ENCODE data around the gene IL19. TPM values are rescaled to one million over a fixed set of nuclear protein-coding genes. Genes with fewer than 3 reads are reported as not detected.

Gene IL19
- total and polyA plus RNA-seq, 3 donors from 2014 or later: 0.37 TPM; not detected in 2

- Histone ChIP-seq H3K4me3 (no peak overlapping the region), H3K27ac (no peak overlapping the region), H3K27me3 (no peaks in the 10 kb centered on the region), H3K36me3 (ENCODE audit: low read depth, missing control alignments) (no peaks in the 10 kb centered on the region), H3K9me3 (no peaks in the 10 kb centered on the region), H3K4me1 (no peaks in the 10 kb centered on the region)
- DNase-seq: peak; percentile 68
- TF ChIP-seq CTCF (IDR thresholded peaks at IDR 0.05) (peak; percentile 25 to 39 (median 36)), POLR2A (IDR thresholded peaks at IDR 0.05) (no peak)
- 77 to 90% methylated on average over 4 of the region's 4 CpGs for WGBS, 2 donors
- intact Hi-C loops (cut with DNase I; ENCODE audit: low total_unique reads): no loop called here
Observed at GRCh38 chr1:206809504-206810084, 39.0 kb downstream of the IL19 start.

- H3K27ac ChIP-seq: no peak overlapping the region
- intact Hi-C loops (cut with DNase I; ENCODE audit: low total_unique reads): no loop called here
- DNase-seq: no peak
- TF ChIP-seq POLR2A (IDR thresholded peaks at IDR 0.05): no peak
- TF ChIP-seq CTCF (IDR thresholded peaks at IDR 0.05): no peak
- 86 to 93% methylated on average over 2 of the region's 2 CpGs for WGBS, 2 donors
- no peaks in the 10 kb centered on the region for H3K36me3 ChIP-seq (ENCODE audit: low read depth, missing control alignments)
- no peaks in the 10 kb centered on the region for H3K27me3 ChIP-seq
- no peak overlapping the region for H3K4me3 ChIP-seq
- no peaks in the 10 kb centered on the region for H3K9me3 ChIP-seq
- H3K4me1 ChIP-seq: no peaks in the 10 kb centered on the region
Observed at GRCh38 chr1:206812471-206812870, 41.9 kb downstream of the IL19 start.

GRCh38 chr1:206814716-206815341 lies 44.3 kb downstream of the IL19 start:
- no peak overlapping the region for H3K4me3 ChIP-seq
- no peak for TF ChIP-seq POLR2A (IDR thresholded peaks at IDR 0.05)
- intact Hi-C loops (cut with DNase I; ENCODE audit: low total_unique reads): no loop called here
- no peaks in the 10 kb centered on the region for H3K9me3 ChIP-seq
- peak; percentile 70 for DNase-seq
- no peaks in the 10 kb centered on the region for H3K27me3 ChIP-seq
- H3K36me3 ChIP-seq (ENCODE audit: low read depth, missing control alignments): no peaks in the 10 kb centered on the region
- H3K4me1 ChIP-seq: no peaks in the 10 kb centered on the region
- no peak overlapping the region for H3K27ac ChIP-seq
- 51 to 61% methylated on average over 2 of the region's 2 CpGs for WGBS, 2 donors

- intact Hi-C loops (cut with DNase I; ENCODE audit: low total_unique reads): no loop called here
- TF ChIP-seq POLR2A (IDR thresholded peaks at IDR 0.05) (no peak), CTCF (IDR thresholded peaks at IDR 0.05) (no peak)
- H3K9me3 ChIP-seq: no peaks in the 10 kb centered on the region
- DNase-seq: peak; percentile 18
- H3K27ac ChIP-seq: peak overlapping the region; percentile 9 to 34
- H3K27me3 ChIP-seq: no peaks in the 10 kb centered on the region
- H3K4me3 ChIP-seq: no peak overlapping the region
- WGBS, 2 donors: 60 to 72% methylated on average over 4 of the region's 4 CpGs
- H3K36me3 ChIP-seq (ENCODE audit: low read depth, missing control alignments): no peaks in the 10 kb centered on the region
- no peaks in the 10 kb centered on the region for H3K4me1 ChIP-seq
Observed at GRCh38 chr1:206816390-206817287, 46.1 kb downstream of the IL19 start.

- peaks cover 4% of the 10 kb centered on the region for H3K4me1 ChIP-seq
- no peak for TF ChIP-seq POLR2A (IDR thresholded peaks at IDR 0.05)
- TF ChIP-seq CTCF (IDR thresholded peaks at IDR 0.05): no peak
- intact Hi-C loops (cut with DNase I; ENCODE audit: low total_unique reads): no loop called here
- H3K36me3 ChIP-seq (ENCODE audit: low read depth, missing control alignments): no peaks in the 10 kb centered on the region
- H3K27me3 ChIP-seq: no peaks in the 10 kb centered on the region
- no peak overlapping the region for H3K4me3 ChIP-seq
- 47 to 73% methylated on average over 2 to 4 of the region's 4 CpGs for WGBS, 2 donors
- no peaks in the 10 kb centered on the region for H3K9me3 ChIP-seq
- DNase-seq: no peak
- H3K27ac ChIP-seq: no peak overlapping the region
Observed at GRCh38 chr1:206821493-206821892, 50.9 kb downstream of the IL19 start.
